IMR-90 (cell line): ENCODE results near the gene NRCAM.

ENCODE experiments used
- POLR2A ChIP-seq: IDR thresholded peaks from 2 replicates; pipeline ENCODE4 v1.6.1; 2012; ENCODE audit warnings: mild to moderate bottlenecking, low read depth, low read length
- RAD21 ChIP-seq: IDR thresholded peaks from 2 replicates; pipeline ENCODE4 v1.6.1; 2012; ENCODE audit warnings: low read length, improper control_type of control experiment
- TF ChIP-seq, protein P1 (sequence below): conservative IDR thresholded peaks from 2 replicates; pipeline ENCODE4 v1.5.1; 2012; ENCODE audit warnings: mild to moderate bottlenecking, low read depth, low read length, improper control_type of control experiment

DNA sequence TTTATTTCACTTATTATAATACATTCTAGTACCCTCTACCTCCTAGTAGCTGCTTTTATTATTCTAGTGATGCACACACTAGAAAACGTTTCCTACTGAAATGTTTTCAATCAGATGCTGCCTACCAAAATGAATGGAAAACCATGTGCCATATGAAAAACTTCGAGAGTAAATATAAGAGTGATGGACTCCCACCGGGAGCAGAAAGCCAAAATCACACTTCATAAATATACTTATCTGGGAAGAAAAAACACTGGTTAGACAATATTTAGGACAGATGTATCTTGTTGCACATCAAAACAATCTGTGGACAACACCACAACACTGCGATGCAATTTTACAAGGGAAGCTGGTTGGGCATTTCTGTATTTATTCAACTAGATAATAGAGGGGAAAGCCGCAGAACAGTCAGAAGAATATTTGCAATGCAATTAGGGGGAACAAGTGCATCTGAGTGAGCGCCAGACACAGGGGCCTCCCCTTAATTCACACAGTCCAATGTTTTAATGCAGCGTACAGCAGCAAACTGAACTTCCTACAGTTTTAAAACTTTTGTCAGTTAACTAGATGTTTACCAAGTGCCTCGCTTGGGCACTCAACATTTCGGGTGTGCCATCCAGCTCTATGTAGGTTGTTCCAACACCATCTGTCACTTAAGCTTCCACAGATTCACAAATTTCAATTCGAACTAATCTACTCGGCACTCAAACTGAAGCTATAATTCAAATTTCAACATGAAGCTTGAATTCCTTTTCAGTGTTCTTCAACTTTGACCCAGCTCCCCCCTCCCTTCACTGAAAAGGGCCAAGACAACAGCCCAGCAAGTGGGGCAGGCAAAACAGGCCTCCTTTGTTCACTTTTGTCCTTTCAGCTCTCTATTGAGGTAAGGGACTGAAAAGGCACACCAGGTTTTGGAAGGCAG lies 7.4 kb downstream of the NRCAM start:
- TF ChIP-seq, protein P1, sequence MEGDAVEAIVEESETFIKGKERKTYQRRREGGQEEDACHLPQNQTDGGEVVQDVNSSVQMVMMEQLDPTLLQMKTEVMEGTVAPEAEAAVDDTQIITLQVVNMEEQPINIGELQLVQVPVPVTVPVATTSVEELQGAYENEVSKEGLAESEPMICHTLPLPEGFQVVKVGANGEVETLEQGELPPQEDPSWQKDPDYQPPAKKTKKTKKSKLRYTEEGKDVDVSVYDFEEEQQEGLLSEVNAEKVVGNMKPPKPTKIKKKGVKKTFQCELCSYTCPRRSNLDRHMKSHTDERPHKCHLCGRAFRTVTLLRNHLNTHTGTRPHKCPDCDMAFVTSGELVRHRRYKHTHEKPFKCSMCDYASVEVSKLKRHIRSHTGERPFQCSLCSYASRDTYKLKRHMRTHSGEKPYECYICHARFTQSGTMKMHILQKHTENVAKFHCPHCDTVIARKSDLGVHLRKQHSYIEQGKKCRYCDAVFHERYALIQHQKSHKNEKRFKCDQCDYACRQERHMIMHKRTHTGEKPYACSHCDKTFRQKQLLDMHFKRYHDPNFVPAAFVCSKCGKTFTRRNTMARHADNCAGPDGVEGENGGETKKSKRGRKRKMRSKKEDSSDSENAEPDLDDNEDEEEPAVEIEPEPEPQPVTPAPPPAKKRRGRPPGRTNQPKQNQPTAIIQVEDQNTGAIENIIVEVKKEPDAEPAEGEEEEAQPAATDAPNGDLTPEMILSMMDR: no peak
- TF ChIP-seq POLR2A (no peak), RAD21 (no peak)
